Measurements from ENCODE around the gene CELSR1. TPM values are rescaled to one million over a fixed set of nuclear protein-coding genes. Genes with fewer than 3 reads are reported as not detected.

Gene CELSR1
- total RNA-seq, 2 donors from 2014 or later = 24.4 to 34.1 TPM

GRCh38 chr22:46450931-46451561, 86.4 kb downstream of the CELSR1 start:
- no peaks in the 10 kb centered on the region for H3K9me3 Mint-ChIP-seq
- H3K27me3 ChIP-seq (ENCODE audit: control insufficient read depth, insufficient read depth, low read length, poor library complexity, severe bottlenecking) = no peaks in the 10 kb centered on the region
- no peak overlapping the region for H3K27ac ChIP-seq (ENCODE audit: low read depth, low read length)
- no peak overlapping the region for H3K4me3 Mint-ChIP-seq
- H3K4me3 ChIP-seq (ENCODE audit: low read length) = no peak overlapping the region
- peaks cover 2% of the 10 kb centered on the region for H3K36me3 Mint-ChIP-seq (ENCODE audit: low read depth)
- TF ChIP-seq CTCF (conservative IDR thresholded peaks at IDR 0.05) = no peak
- H3K4me1 ChIP-seq (ENCODE audit: control insufficient read depth, insufficient read depth, low read length) = no peaks in the 10 kb centered on the region
- 81 to 94% methylated on average over 5 to 15 of the region's 15 CpGs for WGBS, 2 experiments (ENCODE audit: insufficient coverage in 1 of 2, insufficient read length in 1 of 2)
- peaks cover 12% of the 10 kb centered on the region for H3K27me3 Mint-ChIP-seq (ENCODE audit: insufficient read depth)
- H3K36me3 ChIP-seq (ENCODE audit: control insufficient read depth, insufficient read depth, low read length) = no peaks in the 10 kb centered on the region
- H3K9ac ChIP-seq (ENCODE audit: extremely low read depth, low read length, poor library complexity, severe bottlenecking) = no peak overlapping the region
- no peak for DNase-seq
- peak overlapping the region; percentile 23 for H3K27ac Mint-ChIP-seq
- no peaks in the 10 kb centered on the region for H3K9me3 ChIP-seq (ENCODE audit: control insufficient read depth, low read length)
- peaks cover 40% of the 10 kb centered on the region for H3K4me1 Mint-ChIP-seq

GRCh38 chr22:46449974-46450745, 87.3 kb downstream of the CELSR1 start:
- peak; percentile 38 for DNase-seq
- no peak for TF ChIP-seq CTCF (conservative IDR thresholded peaks at IDR 0.05)
- Histone ChIP-seq H3K9ac (ENCODE audit: extremely low read depth, low read length, poor library complexity, severe bottlenecking) (no peak overlapping the region), H3K4me1 (ENCODE audit: control insufficient read depth, insufficient read depth, low read length) (no peaks in the 10 kb centered on the region), H3K4me3 (ENCODE audit: low read length) (no peak overlapping the region), H3K36me3 (ENCODE audit: control insufficient read depth, insufficient read depth, low read length) (no peaks in the 10 kb centered on the region), H3K27me3 (ENCODE audit: control insufficient read depth, insufficient read depth, low read length, poor library complexity, severe bottlenecking) (no peaks in the 10 kb centered on the region), H3K9me3 (ENCODE audit: control insufficient read depth, low read length) (no peaks in the 10 kb centered on the region), H3K27ac (ENCODE audit: low read depth, low read length) (no peak overlapping the region)
- Mint-ChIP-seq H3K36me3 (ENCODE audit: low read depth) (no peaks in the 10 kb centered on the region), H3K4me3 (no peak overlapping the region), H3K4me1 (peaks cover 40% of the 10 kb centered on the region), H3K9me3 (no peaks in the 10 kb centered on the region), H3K27ac (no peak overlapping the region), H3K27me3 (ENCODE audit: insufficient read depth) (peaks cover 9% of the 10 kb centered on the region)
- WGBS, 2 experiments (ENCODE audit: insufficient coverage in 1 of 2, insufficient read length in 1 of 2) = 92 to 95% methylated on average over 9 to 16 of the region's 16 CpGs

GRCh38 chr22:46449116-46449691, 88.2 kb downstream of the CELSR1 start:
- no peak overlapping the region for H3K4me3 Mint-ChIP-seq
- WGBS, 2 experiments (ENCODE audit: insufficient coverage in 1 of 2, insufficient read length in 1 of 2) = 85 to 100% methylated on average over 1 to 2 of the region's 2 CpGs
- no peak for DNase-seq

More at GRCh38 chr22:46449116-46449691, 88.2 kb downstream of the CELSR1 start:
- H3K9me3 Mint-ChIP-seq = no peaks in the 10 kb centered on the region
- no peaks in the 10 kb centered on the region for H3K4me1 ChIP-seq (ENCODE audit: control insufficient read depth, insufficient read depth, low read length)
- H3K27me3 ChIP-seq (ENCODE audit: control insufficient read depth, insufficient read depth, low read length, poor library complexity, severe bottlenecking) = no peaks in the 10 kb centered on the region
- no peak overlapping the region for H3K27ac Mint-ChIP-seq
- H3K36me3 ChIP-seq (ENCODE audit: control insufficient read depth, insufficient read depth, low read length) = no peaks in the 10 kb centered on the region
- H3K36me3 Mint-ChIP-seq (ENCODE audit: low read depth) = no peaks in the 10 kb centered on the region
- no peak overlapping the region for H3K9ac ChIP-seq (ENCODE audit: extremely low read depth, low read length, poor library complexity, severe bottlenecking)
- H3K4me1 Mint-ChIP-seq = peaks cover 39% of the 10 kb centered on the region
- H3K27ac ChIP-seq (ENCODE audit: low read depth, low read length) = no peak overlapping the region
- H3K4me3 ChIP-seq (ENCODE audit: low read length) = no peak overlapping the region
- H3K27me3 Mint-ChIP-seq (ENCODE audit: insufficient read depth) = peaks cover 3% of the 10 kb centered on the region
- no peak for TF ChIP-seq CTCF (conservative IDR thresholded peaks at IDR 0.05)
- H3K9me3 ChIP-seq (ENCODE audit: control insufficient read depth, low read length) = no peaks in the 10 kb centered on the region
